ENCODE data around the gene TIAM2.

The TIAM2 gene

DNA sequence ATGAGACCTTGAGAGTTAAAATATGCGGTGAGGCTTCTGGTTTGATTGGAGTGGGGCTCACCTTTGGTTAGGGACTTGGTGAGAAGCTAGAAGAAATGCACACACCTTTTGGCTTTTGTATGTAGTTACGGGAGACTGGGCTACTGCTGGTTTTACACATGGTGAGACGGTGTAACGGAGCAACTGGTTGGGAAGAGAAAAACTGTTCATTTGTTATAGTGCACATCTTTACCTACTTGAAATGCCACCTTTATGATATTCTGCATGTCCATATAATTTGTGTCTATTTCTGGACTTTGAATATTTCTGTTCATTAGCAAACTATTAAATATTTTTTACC, 31.6 kb downstream of the TIAM2 start:
- TF ChIP-seq, protein P1, sequence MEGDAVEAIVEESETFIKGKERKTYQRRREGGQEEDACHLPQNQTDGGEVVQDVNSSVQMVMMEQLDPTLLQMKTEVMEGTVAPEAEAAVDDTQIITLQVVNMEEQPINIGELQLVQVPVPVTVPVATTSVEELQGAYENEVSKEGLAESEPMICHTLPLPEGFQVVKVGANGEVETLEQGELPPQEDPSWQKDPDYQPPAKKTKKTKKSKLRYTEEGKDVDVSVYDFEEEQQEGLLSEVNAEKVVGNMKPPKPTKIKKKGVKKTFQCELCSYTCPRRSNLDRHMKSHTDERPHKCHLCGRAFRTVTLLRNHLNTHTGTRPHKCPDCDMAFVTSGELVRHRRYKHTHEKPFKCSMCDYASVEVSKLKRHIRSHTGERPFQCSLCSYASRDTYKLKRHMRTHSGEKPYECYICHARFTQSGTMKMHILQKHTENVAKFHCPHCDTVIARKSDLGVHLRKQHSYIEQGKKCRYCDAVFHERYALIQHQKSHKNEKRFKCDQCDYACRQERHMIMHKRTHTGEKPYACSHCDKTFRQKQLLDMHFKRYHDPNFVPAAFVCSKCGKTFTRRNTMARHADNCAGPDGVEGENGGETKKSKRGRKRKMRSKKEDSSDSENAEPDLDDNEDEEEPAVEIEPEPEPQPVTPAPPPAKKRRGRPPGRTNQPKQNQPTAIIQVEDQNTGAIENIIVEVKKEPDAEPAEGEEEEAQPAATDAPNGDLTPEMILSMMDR (IDR thresholded peaks at IDR 0.05; ENCODE audit: control extremely low read depth, extremely low read depth, low read depth, missing control alignments), result no peak
- POLR2A ChIA-PET, result no interaction called here
- CTCF ChIA-PET, result no interaction called here
- no peak for DNase-seq (ENCODE audit: extremely low spot score)

DNA sequence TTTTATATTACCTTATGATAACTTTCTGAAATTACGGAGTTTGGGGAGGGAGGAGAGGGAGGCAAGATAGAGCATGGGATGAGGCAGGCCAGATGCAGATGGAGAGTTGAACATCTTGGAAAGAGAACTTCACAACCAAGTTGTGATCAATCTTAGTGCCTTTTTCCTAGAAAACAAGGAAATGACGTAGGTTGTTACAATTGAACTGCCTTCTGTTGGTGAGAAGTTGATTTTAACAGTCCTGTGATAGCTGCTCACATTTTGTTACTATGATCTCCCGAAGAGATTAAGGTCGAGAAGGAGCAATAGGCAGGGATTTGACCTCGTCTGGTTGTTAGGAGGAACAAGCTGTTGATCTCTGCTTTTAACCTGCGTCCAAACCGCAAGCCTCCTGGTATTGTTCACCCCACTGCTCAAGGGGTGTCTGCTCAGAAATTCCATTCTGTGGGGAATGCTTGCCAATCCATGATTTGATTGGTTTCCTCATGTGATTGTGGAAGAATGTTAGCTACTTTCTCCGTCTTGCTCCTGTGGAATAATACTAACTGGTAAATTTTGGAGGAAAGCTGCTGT, 35.1 kb downstream of the TIAM2 start:
- TF ChIP-seq, protein P1 (IDR thresholded peaks at IDR 0.05; ENCODE audit: control extremely low read depth, extremely low read depth, low read depth, missing control alignments), result no peak
- CTCF ChIA-PET, result no interaction called here
- POLR2A ChIA-PET, result no interaction called here
- DNase-seq (ENCODE audit: extremely low spot score), result no peak

DNA sequence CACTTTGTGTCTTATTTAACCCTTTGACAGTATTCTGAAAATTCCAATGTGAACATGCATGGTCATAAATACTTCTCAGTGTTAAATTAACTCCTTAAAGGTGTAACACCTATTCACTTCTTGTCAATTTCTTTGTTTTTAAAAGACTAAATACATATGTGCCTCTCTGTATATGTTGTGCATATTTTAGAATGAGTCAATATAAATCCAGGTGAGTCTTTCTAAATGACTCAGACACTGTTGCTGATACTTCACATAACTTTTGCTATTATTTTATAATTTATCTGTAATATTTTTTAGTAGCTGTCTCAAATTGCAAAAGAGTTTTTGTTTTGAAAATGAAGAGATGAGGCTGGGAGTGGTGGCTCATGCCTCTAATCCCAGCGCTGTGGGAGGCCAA, 36.0 kb downstream of the TIAM2 start:
- CTCF ChIA-PET, result no interaction called here
- TF ChIP-seq, protein P1 (IDR thresholded peaks at IDR 0.05; ENCODE audit: control extremely low read depth, extremely low read depth, low read depth, missing control alignments), result no peak
- POLR2A ChIA-PET, result no interaction called here
- no peak for DNase-seq (ENCODE audit: extremely low spot score)

DNA sequence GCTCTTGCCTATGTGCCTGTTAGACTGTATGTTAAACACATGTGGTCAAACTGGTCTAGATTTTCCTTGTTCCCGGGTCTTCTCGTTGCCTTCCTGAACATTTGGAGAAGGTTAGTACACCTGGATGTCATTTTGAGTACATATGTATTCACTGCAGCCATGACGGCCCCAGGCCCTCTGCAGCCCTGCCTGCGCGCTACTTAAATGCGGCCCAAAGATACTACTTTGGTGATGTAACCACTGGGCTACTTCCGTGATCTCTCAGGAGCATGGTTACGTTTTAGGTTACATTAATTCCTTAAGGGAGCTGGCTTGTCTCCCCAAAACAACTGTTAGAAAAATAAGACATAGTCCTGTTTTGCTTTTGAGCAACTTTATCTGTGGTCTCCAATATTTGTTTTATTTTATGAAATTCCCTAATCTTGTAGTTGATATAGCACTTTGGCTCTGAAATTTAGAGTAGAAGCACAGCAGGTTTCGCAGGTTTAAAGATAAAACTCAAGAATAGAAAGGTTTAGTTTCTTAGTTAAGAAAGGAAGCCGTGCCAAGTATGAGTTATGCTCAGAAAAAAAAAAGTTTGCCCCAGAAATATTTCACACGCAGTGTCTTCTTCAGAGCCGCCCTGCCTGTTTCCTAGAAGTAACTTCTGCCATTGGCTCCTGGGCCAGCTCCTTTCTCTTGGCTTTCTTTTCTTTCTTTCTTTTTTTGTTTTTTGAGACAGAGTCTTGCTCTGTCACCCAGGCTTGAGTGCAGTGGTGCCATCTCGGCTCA, 38.1 kb downstream of the TIAM2 start:
- TF ChIP-seq, protein P1 (IDR thresholded peaks at IDR 0.05; ENCODE audit: control extremely low read depth, extremely low read depth, low read depth, missing control alignments), result no peak
- DNase-seq (ENCODE audit: extremely low spot score), result no peak
- CTCF ChIA-PET, result no interaction called here
- POLR2A ChIA-PET, result no interaction called here

DNA sequence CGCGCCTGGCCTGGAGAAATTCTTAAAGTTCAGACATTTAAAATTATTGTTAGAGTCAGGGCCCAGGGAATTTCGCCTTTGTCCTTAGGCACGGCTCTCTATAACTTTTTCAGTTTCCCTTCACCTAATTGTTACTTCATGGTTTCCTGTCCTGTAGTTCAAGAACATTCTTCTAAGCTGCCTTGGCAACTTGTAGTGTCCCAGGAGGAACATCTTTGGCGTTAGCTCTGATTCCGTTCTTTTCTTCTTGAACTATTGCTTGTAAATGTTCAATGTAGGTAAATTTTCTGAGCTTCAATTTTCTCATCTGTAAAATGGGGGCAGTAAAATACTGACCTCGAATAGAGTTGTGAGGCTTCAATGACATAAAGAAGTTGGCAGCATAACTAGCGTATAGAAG, 41.8 kb downstream of the TIAM2 start:
- DNase-seq (ENCODE audit: extremely low spot score), result no peak
- ChIA-PET POLR2A (no interaction called here), CTCF (interaction anchor here (1.1 kb wide), 1 partner anchor 363 kb away, joined by 3 read pairs; no protein-coding TSS in a partner anchor)
- TF ChIP-seq, protein P1 (IDR thresholded peaks at IDR 0.05; ENCODE audit: control extremely low read depth, extremely low read depth, low read depth, missing control alignments), result no peak

DNA sequence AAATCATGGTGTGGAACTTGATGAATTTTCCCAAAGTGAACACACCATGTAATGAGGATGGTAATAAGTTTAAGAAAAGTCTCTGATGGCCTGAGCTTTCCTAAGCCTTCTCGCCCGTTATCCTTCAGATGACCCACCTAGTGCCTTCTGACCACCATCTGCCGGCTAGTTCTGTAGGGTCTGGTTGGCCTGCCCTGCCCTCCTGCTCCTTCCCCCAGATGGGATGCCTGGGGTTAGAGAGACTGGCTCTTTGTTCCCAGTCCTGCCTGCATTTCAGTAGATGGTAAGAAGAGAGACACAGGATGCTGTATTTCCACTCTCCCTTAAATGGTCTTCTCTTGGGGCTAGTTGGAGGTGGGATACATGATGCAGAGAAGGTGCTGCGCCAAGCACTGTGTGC, 43.0 kb downstream of the TIAM2 start:
- TF ChIP-seq, protein P1 (IDR thresholded peaks at IDR 0.05; ENCODE audit: control extremely low read depth, extremely low read depth, low read depth, missing control alignments), result no peak
- ChIA-PET POLR2A (no interaction called here), CTCF (interaction anchor here (1.1 kb wide), 1 partner anchor 364 kb away, joined by 3 read pairs; no protein-coding TSS in a partner anchor)
- DNase-seq (ENCODE audit: extremely low spot score), result no peak
